ENCODE results near the gene METTL8.
"Not testable (repeated sequence)": the region's sequence is repeated elsewhere in the genome, so short reads cannot be mapped to it uniquely, and the experiment has no call there.

Gene METTL8

GRCh38 chr2:171422710-171423495 is 10.9 kb downstream of the METTL8 start:
- not testable (repeated sequence) for DNase-seq

- DNase-seq = no peak
These were observed 12.8 kb downstream of the METTL8 start for GRCh38 chr2:171420728-171421563.

DNA sequence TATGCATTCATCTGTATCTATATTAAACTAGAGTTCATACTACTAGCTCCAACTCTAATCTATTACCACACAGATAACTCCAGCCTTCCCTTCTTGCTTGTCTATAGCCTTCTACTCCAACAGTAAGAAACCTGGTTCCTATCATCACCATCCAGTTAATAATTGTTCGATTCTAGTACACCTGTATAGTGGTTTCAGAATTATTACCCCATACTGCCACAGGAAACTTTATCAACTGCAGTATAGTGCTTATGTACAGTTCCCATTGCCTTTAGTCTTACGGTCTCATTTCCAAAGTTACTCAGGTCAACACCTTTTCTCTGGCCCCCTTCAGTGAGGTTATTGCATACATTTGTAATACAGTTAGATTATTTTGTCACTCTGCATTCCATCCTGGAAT is 14.5 kb downstream of the METTL8 start:
- no peak for DNase-seq

GRCh38 chr2:171416009-171416926 is 17.5 kb downstream of the METTL8 start:
- DNase-seq = peak in 1 of 2 experiments; percentile 68

- not testable (repeated sequence) for DNase-seq
These were observed 19.1 kb downstream of the METTL8 start for GRCh38 chr2:171414645-171415044.

GRCh38 chr2:171412571-171413175 is 21.1 kb downstream of the METTL8 start:
- no peak for DNase-seq

DNA sequence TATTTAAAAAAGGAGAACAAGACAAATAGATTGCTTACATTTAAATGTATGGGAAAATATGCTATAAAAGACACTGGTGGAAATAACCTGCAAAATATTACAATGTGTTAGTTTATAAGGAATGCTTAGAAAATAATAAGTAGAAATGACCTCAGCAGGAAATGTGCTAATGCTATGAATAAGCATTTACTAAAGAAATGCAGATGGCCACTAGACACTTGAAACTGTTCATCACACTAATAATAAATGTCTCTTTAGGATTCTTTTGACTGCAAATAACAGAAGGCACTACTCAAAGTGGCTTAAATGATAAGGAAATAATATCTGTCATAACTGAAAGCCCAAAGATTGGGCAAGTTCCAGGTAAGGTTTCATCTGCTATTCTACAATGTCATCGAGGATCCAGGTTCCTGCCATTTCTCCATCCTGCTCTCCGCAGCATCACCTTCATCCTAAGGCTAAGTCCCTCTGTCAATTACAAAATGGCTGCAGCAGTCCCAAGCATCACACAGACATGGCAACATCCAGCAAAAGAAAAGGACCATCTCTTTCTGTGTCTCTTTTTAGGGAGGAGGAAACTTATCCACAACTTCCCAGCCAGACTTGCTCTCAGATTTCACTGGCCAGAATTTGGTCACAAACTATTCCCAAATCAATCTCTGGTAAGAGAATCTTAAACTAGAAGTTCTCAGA is 21.9 kb downstream of the METTL8 start:
- DNase-seq = no peak

GRCh38 chr2:171411214-171411613 is 22.6 kb downstream of the METTL8 start:
- no peak for DNase-seq

- no peak for DNase-seq
These were observed 23.2 kb downstream of the METTL8 start for GRCh38 chr2:171410624-171411023.

DNA sequence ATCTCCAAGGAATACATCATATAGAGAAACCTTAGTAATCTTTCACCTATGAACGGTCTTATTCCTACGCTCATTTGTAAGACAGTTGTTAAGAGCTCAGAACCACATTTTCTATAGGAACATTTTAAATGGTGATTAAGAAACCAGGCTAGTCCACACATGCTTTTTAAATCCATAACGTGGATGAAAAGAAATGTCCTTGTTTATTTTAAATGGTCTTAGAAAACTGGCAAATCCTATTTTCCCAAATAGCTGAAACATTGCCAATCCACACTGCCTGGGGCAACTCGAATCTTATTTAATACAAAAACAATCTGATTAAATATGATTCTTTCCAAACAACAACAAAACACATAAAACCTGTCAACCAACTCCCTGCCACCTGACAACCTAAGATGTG is 23.7 kb downstream of the METTL8 start:
- no peak for DNase-seq

DNA sequence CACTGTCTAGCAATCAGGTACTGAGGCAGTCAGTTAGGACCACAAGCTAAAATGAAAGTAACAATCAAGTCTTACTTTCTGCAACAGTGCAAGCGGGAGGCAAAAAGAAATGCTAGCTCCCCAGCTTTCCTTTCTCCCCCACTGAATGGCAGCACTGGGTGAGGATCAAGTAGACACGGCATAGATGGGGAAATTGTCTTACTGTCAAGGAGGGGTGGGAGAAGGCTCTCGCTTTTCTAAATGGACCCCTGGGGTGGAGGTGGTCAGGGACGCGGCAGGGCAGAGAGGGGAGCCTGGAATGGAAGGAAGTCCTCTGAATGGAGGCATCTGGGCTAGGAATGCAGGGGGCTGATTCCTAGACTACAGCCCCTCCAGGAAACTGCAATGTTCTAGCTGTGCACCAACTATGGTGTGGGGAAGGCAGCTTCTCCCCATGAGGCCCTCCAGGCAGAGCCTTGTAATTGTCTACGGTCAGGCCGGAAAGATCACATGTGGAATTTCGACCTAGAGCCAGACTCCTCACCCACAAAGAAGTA is 24.3 kb downstream of the METTL8 start:
- no peak for DNase-seq

GRCh38 chr2:171407676-171408044 is 26.1 kb downstream of the METTL8 start:
- no peak for DNase-seq

- no peak for DNase-seq
These were observed 26.6 kb downstream of the METTL8 start for GRCh38 chr2:171407030-171407675.

- no peak for DNase-seq
These were observed 27.7 kb downstream of the METTL8 start for GRCh38 chr2:171406044-171406443.

DNA sequence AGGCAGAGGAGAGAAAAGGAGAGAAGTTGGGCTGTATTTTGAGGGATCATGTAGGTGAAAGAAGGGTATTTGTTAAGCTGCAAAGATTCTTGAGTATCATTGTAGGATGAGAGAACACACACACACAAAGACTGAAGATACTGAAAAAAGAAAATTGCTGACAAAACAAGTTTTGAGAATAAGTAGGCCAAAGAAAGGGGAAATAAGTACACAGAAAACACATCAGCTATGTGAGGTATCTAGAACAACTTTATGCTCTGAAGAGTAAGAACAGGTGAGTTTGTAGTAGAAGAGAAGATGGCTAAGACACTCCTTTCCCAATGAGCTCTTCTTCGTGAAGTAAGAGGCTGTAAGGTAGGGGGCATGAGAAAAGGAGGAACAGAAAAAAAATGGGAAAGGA is 28.2 kb downstream of the METTL8 start:
- DNase-seq = no peak

GRCh38 chr2:171404719-171405118 is 29.1 kb downstream of the METTL8 start:
- no peak for DNase-seq

- DNase-seq = no peak
These were observed 29.5 kb downstream of the METTL8 start for GRCh38 chr2:171404261-171404660.

- no peak for DNase-seq
These were observed 30.7 kb downstream of the METTL8 start for GRCh38 chr2:171402906-171403580.

- no peak for DNase-seq
These were observed 31.8 kb downstream of the METTL8 start for GRCh38 chr2:171401947-171402346.

DNA sequence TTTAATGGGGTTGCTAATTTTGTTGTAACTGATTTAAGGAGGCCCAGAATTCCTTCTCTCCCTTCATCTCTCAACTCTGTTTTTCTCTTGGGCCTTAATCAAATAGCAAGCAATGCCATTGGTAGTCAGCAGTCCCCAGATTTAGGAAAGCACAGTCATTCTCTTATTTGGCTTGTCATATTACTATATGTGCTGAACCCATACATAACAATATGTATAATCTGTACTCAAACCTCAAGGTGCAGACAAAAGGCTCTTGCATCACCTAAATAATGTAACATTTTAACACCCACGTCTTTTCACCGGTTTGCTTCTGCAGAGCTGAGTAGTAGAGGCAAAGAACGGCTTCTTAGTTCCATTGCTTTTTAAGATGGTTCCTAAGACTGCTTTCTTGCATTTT is 33.4 kb downstream of the METTL8 start:
- no peak for DNase-seq

GRCh38 chr2:171399292-171399691 is 34.5 kb downstream of the METTL8 start:
- DNase-seq = no peak
